ENCODE results near the gene TGFA.

The TGFA gene

DNA sequence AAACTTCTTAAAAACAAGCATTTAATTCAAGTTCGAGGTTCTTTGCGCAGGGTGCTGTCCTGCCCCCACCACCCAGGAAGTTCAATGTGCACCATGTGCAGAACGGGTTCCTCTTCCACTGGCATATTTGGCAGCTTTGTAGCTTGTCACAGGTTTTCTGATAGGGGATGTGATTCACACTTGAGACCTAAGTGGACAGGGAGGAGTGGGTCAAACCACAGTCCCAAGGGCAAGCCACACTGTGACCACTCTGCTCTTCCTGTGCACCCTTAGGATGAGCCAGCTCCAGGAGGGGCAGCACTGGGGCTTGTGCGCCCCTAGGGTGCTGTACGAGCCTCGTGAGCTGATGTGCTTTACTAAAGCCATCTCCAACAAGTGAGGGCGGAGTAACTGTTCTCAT lies 82.5 kb downstream of the TGFA start:
- TF ChIP-seq CTCF (IDR thresholded peaks at IDR 0.05): no peak

DNA sequence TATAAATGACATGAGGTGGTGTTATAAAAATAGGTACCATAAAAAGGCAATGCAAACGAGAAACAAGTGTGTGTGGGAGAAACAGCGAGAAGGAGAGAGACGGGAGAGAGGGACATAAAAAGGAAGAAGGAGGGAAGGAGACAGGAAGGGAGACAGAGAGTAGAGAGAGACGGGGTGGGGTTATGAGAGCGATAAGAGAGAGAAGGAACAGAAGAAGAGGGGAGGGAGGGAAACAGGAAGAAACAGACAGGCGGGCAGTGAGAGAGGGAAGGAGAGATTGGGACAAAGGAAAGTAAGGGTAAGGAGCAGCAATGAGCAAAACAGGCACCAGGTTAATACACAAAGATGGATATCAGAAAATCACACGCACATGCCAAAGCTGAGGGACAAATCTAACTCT lies 83.7 kb downstream of the TGFA start:
- TF ChIP-seq CTCF (IDR thresholded peaks at IDR 0.05): no peak

- TF ChIP-seq CTCF (IDR thresholded peaks at IDR 0.05): no peak
These were observed 84.2 kb downstream of the TGFA start for GRCh38 chr2:70469435-70469834.

GRCh38 chr2:70468878-70469277 lies 84.7 kb downstream of the TGFA start:
- no peak for TF ChIP-seq CTCF (IDR thresholded peaks at IDR 0.05)

DNA sequence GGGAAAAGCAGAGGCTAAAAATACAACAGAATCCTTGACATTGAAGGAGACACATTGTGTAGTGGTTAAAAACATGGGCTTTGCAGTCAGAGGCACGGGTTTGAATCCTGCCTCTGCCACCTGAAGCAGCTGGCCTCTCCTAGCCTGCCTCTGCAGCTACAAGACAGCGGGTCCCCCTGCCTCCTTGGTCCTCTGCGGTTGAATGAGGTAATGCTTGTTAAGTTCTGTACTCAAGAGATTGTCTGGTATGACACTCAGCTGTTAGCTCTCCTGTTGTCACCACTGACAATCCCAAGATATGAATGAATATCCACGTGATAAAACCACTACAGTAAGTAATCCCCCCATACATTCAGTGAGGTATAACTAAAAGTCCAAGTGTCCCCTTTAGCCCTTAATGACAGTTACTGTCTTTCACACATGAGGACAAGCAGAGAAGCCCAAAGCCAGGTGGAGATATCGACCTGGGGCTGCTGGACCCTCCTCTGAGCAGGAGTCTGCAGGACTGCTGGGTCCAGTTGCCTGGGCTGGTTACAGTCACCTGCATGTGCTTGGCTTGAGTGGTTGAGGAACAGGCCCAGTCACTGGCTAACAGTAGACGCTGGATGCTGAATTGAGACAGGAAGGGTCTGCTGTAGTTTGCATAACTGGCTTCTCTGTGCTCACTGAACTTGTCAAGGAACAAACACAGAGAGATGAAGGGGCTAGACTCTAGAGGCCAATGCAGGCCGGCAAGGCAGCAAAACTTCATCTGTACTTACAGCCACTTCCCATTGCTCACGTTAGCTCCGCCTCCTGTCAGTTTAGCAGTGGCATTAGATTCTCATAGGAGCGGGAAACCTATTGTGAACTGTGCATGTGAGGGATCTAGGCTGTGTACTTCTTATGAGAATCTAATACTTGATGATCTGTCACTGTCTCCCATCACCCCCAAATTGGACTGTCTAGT lies 85.5 kb downstream of the TGFA start:
- TF ChIP-seq CTCF (IDR thresholded peaks at IDR 0.05): no peak

- no peak for TF ChIP-seq CTCF (IDR thresholded peaks at IDR 0.05)
These were observed 86.4 kb downstream of the TGFA start for GRCh38 chr2:70467237-70467636.

DNA sequence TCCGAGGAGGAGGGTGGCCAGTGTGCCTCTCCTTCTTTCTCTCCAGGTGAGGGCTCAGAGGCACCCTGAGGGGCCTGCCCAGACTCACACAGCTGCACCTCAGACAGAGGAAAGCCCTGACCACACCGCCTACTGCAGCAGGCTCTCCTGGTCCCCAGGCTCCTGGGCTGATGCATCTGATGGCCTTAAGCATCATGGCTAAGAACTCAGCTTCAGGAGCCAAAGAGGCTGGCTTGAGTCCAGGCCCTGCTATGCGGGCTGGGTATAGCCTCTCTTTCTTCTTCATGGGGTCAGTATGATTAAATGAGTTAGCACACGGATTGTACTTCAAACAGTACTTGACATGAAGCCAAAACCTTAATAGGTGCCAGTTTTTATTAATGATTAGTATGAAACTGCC lies 89.6 kb downstream of the TGFA start:
- no peak for TF ChIP-seq CTCF (IDR thresholded peaks at IDR 0.05)
